CD14-positive monocyte (primary cell): ENCODE measurements around the gene PRM2. TPM values are rescaled to one million over a fixed set of nuclear protein-coding genes. Genes with fewer than 3 reads are reported as not detected.
A peak's percentile ranks its signal among the peaks of the same experiment; 100 is the strongest.

Source experiments
- DNase-seq, 3 donors: peaks; one replicate each; pipeline ENCODE4 v3.0.0-alpha.2; 2011 to 2022
- H2AFZ ChIP-seq: 2 replicates; pipeline ENCODE4 v1.6.0; 2012; ENCODE audit warnings: mild to moderate bottlenecking, low read depth, low read length, inconsistent platforms; ENCODE audit not compliant: insufficient read depth, poor library complexity, severe bottlenecking
- H3K27ac ChIP-seq, 2 donors: 1 replicate in 1 of 2; 2 replicates in 1 of 2; pipeline ENCODE4 v1.5.1; 2012 to 2013; ENCODE audit warnings: low read length in 2 of 2, control low read depth in 1 of 2, inconsistent platforms in 1 of 2, low read depth in 1 of 2, mild to moderate bottlenecking in 1 of 2
- H3K27me3 ChIP-seq, 2 donors: one replicate each; pipeline versions ENCODE4 v1.6.0 to v1.6.1; 2011 to 2013; ENCODE audit warnings: low read length in 2 of 2; ENCODE audit not compliant: control insufficient read depth in 2 of 2, insufficient read depth in 2 of 2
- H3K36me3 ChIP-seq, 2 donors: replicated peaks in 1 of 2; 1 replicate in 1 of 2; 2 replicates in 1 of 2; pipeline versions ENCODE4 v1.5.1 to v1.6.1; 2012 to 2013; ENCODE audit warnings: low read length in 2 of 2, control low read depth in 1 of 2, inconsistent platforms in 1 of 2, mild to moderate bottlenecking in 1 of 2; ENCODE audit not compliant: insufficient read depth in 2 of 2, control insufficient read depth in 1 of 2
- H3K4me1 ChIP-seq, 2 donors: 1 replicate in 1 of 2; 2 replicates in 1 of 2; pipeline versions ENCODE4 v1.5.1 to v1.6.1; 2012 to 2013; ENCODE audit warnings: low read length in 2 of 2, control low read depth in 1 of 2, inconsistent platforms in 1 of 2, mild to moderate bottlenecking in 1 of 2, moderate library complexity in 1 of 2; ENCODE audit not compliant: insufficient read depth in 2 of 2, control insufficient read depth in 1 of 2
- H3K4me2 ChIP-seq: replicated peaks from 2 replicates; pipeline ENCODE3; 2012; ENCODE audit warnings: low read length, moderate library complexity, mild to moderate bottlenecking; ENCODE audit not compliant: poor library complexity, severe bottlenecking; ENCODE audit errors: extremely low read depth
- H3K4me3 ChIP-seq, 3 experiments: fragments of 200-600 bp in 1 of 3; sonication (generic) in 1 of 3; replicated peaks in 1 of 3; 1 replicate in 2 of 3; 2 replicates in 1 of 3; pipeline ENCODE4 v1.5.1; 2011 to 2013; ENCODE audit warnings: low read length in 3 of 3, mild to moderate bottlenecking in 3 of 3, control low read depth in 2 of 3, low read depth in 2 of 3, inconsistent platforms in 1 of 3, moderate library complexity in 1 of 3
- H3K79me2 ChIP-seq: 2 replicates; pipeline ENCODE4 v1.6.0; 2012; ENCODE audit warnings: mild to moderate bottlenecking, control low read depth, inconsistent platforms, low read length, moderate library complexity; ENCODE audit not compliant: insufficient read depth
- H3K9ac ChIP-seq: 2 replicates; pipeline ENCODE4 v1.6.0; 2017; ENCODE audit warnings: low read length, mild to moderate bottlenecking; ENCODE audit not compliant: insufficient read depth, poor library complexity, severe bottlenecking
- H3K9me3 ChIP-seq, 2 donors: replicated peaks in 1 of 2; 1 replicate in 1 of 2; 2 replicates in 1 of 2; pipeline versions ENCODE4 v1.5.1 to v1.6.1; 2012 to 2013; ENCODE audit warnings: low read length in 2 of 2, control low read depth in 1 of 2; ENCODE audit not compliant: control insufficient read depth in 1 of 2, insufficient read depth in 1 of 2
- H4K20me1 ChIP-seq: 2 replicates; pipeline ENCODE4 v1.6.0; 2012; ENCODE audit warnings: mild to moderate bottlenecking, low read length, control low read depth, moderate library complexity; ENCODE audit not compliant: insufficient read depth
- H3K27ac Mint-ChIP-seq, 7 donors: one replicate each; pipeline ENCODE4 v1.8.0; 2020; ENCODE audit warnings: mild to moderate bottlenecking in 7 of 7, mixed read lengths in 7 of 7, moderate library complexity in 6 of 7, inconsistent platforms in 2 of 7
- H3K27me3 Mint-ChIP-seq, 3 donors: one replicate each; pipeline ENCODE4 v1.8.0; 2021 to 2022; ENCODE audit warnings: low read depth in 3 of 3, mild to moderate bottlenecking in 3 of 3, mixed read lengths in 3 of 3, moderate library complexity in 3 of 3, inconsistent platforms in 1 of 3
- H3K36me3 Mint-ChIP-seq, 2 donors: one replicate each; pipeline ENCODE4 v1.8.0; 2020; ENCODE audit warnings: mixed read lengths in 2 of 2, inconsistent platforms in 1 of 2, mild to moderate bottlenecking in 1 of 2
- H3K4me1 Mint-ChIP-seq: one replicate; pipeline ENCODE4 v1.8.0; 2020; ENCODE audit warnings: mild to moderate bottlenecking, mixed read lengths
- H3K4me3 Mint-ChIP-seq, 2 donors: one replicate each; pipeline ENCODE4 v1.8.0; 2020; ENCODE audit warnings: mild to moderate bottlenecking in 2 of 2, mixed read lengths in 2 of 2, moderate library complexity in 1 of 2
- H3K9me3 Mint-ChIP-seq, 7 donors: one replicate each; pipeline ENCODE4 v1.8.0; 2020 to 2022; ENCODE audit warnings: mixed read lengths in 7 of 7, mild to moderate bottlenecking in 6 of 7, moderate library complexity in 6 of 7, inconsistent platforms in 2 of 7
- CTCF ChIP-seq: fragments of 200-600 bp; IDR thresholded peaks from one replicate; pipeline ENCODE4 v1.8.0; 2022; ENCODE audit warnings: antibody characterized with exemption, mild to moderate bottlenecking
- WGBS: methylation state at CpG from one replicate; pipeline ENCODE4 v1.1.5; 2013; ENCODE audit warnings: missing lambda C conversion rate; ENCODE audit not compliant: insufficient coverage; 5-methylcytosine and 5-hydroxymethylcytosine counted together
- intact Hi-C, 2 donors: fragments of 100-400 bp; cut with micrococcal nuclease; formaldehyde crosslinking; loops; one replicate each; pipeline versions ENCODE4 v1.15.0 to v1.15.1; 2023
- polyA minus RNA-seq: library from RNA; depleted of rRNA, polyadenylated mRNA; stranded (reverse); fragments of >200 nt; gene quantifications from 2 replicates; pipeline ENCODE4 v1.2.3, GENCODE V29; 2012
- polyA plus RNA-seq, 3 donors: library from polyadenylated mRNA; depleted of rRNA in 1 of 3; unstranded in 2 of 3; stranded (reverse) in 1 of 3; fragments of 300-500 nt in 2 of 3; fragments of >200 nt in 1 of 3; fragmentation: Illumina TruSeq in 2 of 3; gene quantifications; 1 replicate in 2 of 3; 2 replicates in 1 of 3; pipeline ENCODE4 v1.2.3, GENCODE V29; 2012 to 2021
- total RNA-seq, 12 experiments: library from RNA in 1 of 12; stranded (reverse) in 1 of 12; fragments of 120-200 nt in 1 of 12; gene quantifications; one replicate each; pipeline ENCODE4 v1.2.4 and lab custom pipeline; 2013 to 2026; ENCODE audit warnings: mixed read lengths in 6 of 12, inconsistent platforms in 1 of 12

Gene PRM2
- total RNA-seq (2013), result not detected
- not detected for polyA plus RNA-seq
- polyA minus RNA-seq, result not detected in 2 replicates
- 0 to 0.23 (median 0) reads per million in 11 experiments for total RNA-seq (lab: John Stamatoyannopoulos, UW)

DNA sequence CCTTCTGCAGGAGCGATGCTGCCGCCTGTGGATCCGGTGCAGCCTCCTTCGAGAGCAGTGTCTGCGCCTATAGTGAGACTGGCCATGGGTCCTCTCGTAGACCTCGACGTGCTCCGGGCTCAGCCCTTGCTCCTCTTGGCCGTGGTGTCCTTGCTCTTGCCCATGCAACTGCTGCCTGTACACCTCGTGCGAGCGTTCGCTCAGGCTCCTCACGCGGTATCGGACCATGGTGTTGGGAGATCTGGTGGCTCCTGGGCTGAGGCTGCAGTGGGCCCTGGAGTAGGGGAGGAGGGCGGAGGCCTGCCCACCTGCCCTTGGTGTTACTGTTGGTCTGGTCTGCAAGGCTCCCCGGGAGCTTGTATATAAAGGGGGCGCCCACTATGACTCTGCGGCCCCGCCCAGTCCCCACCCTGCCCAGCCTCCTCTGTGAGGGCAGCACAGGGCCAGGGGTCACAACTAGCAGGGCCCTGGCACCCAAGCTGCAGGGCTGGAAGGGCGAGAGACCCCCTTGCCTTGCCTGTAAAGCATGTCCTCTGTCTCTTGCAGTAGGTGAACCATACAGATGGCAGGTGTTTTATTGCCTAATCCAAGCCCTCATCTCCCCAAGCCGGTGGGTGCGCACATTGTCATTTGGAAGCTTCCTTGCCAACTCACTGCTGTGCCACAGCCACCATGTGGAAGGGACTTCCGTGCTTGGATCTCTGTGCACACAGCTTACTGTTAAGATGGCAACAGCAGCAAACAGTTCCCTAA lies at the start of gene PRM2:
Gene PRM2 (minus strand): TSS at position 338 of the 753 bp plus-strand sequence. CDS start 110 bp downstream, at position 228.
- H3K27me3 Mint-ChIP-seq, result peaks cover 10 to 11% (median 10%) of the 10 kb centered on the region in 3 donors
- H3K4me3 Mint-ChIP-seq, result peak within 1 kb of the TSS in 1 of 2 donors; percentile 58
- Histone ChIP-seq H3K27me3 (peaks cover 0 to 4% of the 10 kb centered on the region in 2 donors), H3K36me3 (no peaks in the 10 kb centered on the region), H3K4me2 (no peak within 1 kb of the TSS), H4K20me1 (no peaks in the 10 kb centered on the region), H3K4me1 (no peaks in the 10 kb centered on the region), H3K79me2 (no peaks in the 10 kb centered on the region), H2AFZ (no peak within 1 kb of the TSS), H3K4me3 (no peak within 1 kb of the TSS), H3K9ac (no peak within 1 kb of the TSS), H3K27ac (no peak within 1 kb of the TSS), H3K9me3 (no peaks in the 10 kb centered on the region)
- H3K4me1 Mint-ChIP-seq, result peaks cover 13% of the 10 kb centered on the region
- H3K9me3 Mint-ChIP-seq, result no peaks in the 10 kb centered on the region
- no peak for TF ChIP-seq CTCF
- peak within 1 kb of the TSS in 1 of 7 donors; percentile 48 for H3K27ac Mint-ChIP-seq
- WGBS, result 96% methylated on average over 25 of the region's 26 CpGs
- H3K36me3 Mint-ChIP-seq, result no peaks in the 10 kb centered on the region
- intact Hi-C loops, result no loop called here
- DNase-seq, result no peak

DNA sequence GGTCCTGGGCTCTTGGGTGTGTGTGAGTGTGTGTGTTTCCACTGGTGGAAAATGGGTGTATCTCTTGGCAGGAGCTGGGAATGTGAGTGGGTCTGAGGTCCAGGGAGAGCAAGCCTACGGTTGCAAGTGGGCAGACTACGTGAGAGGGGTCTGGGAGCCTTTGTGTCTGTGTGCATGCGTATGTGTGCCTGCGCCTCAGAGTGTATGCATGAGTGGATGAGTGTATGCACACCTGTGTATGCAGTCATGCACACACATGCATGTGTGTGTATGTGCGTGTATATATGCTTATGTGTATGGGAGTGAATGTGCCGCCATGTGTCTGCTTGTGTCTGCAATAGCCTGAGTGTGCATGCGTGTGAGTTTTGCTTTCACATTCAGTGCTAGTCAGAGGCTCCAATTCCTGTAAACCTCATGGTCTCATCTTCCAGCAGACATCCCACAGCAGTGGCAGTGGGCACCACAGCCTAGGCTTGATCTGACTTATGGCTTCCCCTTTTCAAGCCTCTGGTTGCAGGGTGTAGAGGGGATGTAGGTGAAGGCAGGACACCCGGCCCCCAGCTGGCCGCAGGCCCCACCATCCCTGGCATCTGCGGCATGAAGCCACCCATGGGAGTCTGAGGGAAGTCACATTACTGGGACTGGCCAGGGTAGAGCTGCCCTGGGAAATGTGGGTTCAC lies 49.3 kb upstream of the PRM2 start:
- peak overlapping the region in 1 of 2 donors; percentile 53 for H3K27ac ChIP-seq
- no peaks in the 10 kb centered on the region for H4K20me1 ChIP-seq
- no peaks in the 10 kb centered on the region for H3K9me3 ChIP-seq
- H3K27me3 ChIP-seq, result no peaks in the 10 kb centered on the region
- no peaks in the 10 kb centered on the region for H3K36me3 ChIP-seq
- H3K4me1 ChIP-seq, result peaks cover 42 to 50% of the 10 kb centered on the region in 2 donors
- H2AFZ ChIP-seq, result peak overlapping the region; percentile 61
- H3K27ac Mint-ChIP-seq, result peak overlapping the region in 4 of 7 donors; percentile 12 to 85 (median 68)
- TF ChIP-seq CTCF, result no peak
- peaks cover 0 to 6% (median 3%) of the 10 kb centered on the region in 7 donors for H3K9me3 Mint-ChIP-seq
- H3K9ac ChIP-seq, result no peak overlapping the region
- peak overlapping the region; percentile 34 to 64 for H3K4me3 Mint-ChIP-seq
- peaks cover 52% of the 10 kb centered on the region for H3K4me1 Mint-ChIP-seq
- no peaks in the 10 kb centered on the region for H3K79me2 ChIP-seq
- DNase-seq, result peak; percentile 28 to 32 (median 28)
- peaks cover 12 to 39% (median 17%) of the 10 kb centered on the region in 3 donors for H3K27me3 Mint-ChIP-seq
- 60% methylated on average over 8 of the region's 10 CpGs for WGBS
- peaks cover 5 to 13% of the 10 kb centered on the region in 2 donors for H3K36me3 Mint-ChIP-seq
- peak overlapping the region in 1 of 3 experiments; percentile 36 for H3K4me3 ChIP-seq
- H3K4me2 ChIP-seq, result peak overlapping the region; percentile 33
- intact Hi-C loops, result no loop called here
